ENCODE results near the gene MOB3B. TPM values are rescaled to one million over a fixed set of nuclear protein-coding genes. Genes with fewer than 3 reads are reported as not detected.
A peak's percentile ranks its signal among the peaks of the same experiment; 100 is the strongest.

The MOB3B gene
- total and polyA plus RNA-seq, 2 donors (not counting 1 experiment from before 2014, with no cell fraction given) = under 0.01 to 0.15 TPM

DNA sequence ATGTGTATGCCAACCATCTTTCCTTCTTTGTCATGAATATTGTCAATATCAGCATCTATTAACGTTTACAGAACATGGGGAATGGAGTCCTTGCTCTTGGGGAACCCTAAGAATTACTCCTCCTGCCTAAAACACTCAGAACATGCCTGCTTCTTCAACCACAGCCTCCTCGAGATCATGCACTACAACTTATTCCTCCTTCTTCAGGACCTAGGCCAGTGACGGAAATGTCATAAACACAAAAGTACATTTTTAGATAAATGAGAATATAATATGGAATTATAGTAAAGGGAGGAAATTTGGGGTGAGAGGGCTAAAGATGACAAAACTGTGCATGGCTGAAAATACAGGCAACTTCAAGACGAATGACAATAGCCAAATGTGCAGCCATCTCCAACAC, 8.6 kb downstream of the MOB3B start:
- H2AFZ ChIP-seq (ENCODE audit: low read length) = no peak overlapping the region
- H3K27ac ChIP-seq (ENCODE audit: insufficient read depth, low read length) = no peak overlapping the region
- no peak for DNase-seq (ENCODE audit: low read depth in 2 of 2)
- no peak overlapping the region for H3K4me3 ChIP-seq (replicated peaks in 1 of 4; ENCODE audit: control extremely low read depth in 1 of 4, insufficient read depth in 1 of 4, low read depth in 3 of 4, low read length in 4 of 4)
- H3K9ac ChIP-seq (ENCODE audit: insufficient read depth, low read length) = no peak overlapping the region
- TF ChIP-seq, protein P1, sequence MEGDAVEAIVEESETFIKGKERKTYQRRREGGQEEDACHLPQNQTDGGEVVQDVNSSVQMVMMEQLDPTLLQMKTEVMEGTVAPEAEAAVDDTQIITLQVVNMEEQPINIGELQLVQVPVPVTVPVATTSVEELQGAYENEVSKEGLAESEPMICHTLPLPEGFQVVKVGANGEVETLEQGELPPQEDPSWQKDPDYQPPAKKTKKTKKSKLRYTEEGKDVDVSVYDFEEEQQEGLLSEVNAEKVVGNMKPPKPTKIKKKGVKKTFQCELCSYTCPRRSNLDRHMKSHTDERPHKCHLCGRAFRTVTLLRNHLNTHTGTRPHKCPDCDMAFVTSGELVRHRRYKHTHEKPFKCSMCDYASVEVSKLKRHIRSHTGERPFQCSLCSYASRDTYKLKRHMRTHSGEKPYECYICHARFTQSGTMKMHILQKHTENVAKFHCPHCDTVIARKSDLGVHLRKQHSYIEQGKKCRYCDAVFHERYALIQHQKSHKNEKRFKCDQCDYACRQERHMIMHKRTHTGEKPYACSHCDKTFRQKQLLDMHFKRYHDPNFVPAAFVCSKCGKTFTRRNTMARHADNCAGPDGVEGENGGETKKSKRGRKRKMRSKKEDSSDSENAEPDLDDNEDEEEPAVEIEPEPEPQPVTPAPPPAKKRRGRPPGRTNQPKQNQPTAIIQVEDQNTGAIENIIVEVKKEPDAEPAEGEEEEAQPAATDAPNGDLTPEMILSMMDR (conservative IDR thresholded peaks at IDR 0.05 in 1 of 2, IDR thresholded peaks at IDR 0.05 in 1 of 2; ENCODE audit: low read depth in 1 of 2, low read length in 2 of 2) = no peak
- no peak for TF ChIP-seq EZH2 (IDR thresholded peaks at IDR 0.05; ENCODE audit: low read length, missing control alignments)
- H3K4me2 ChIP-seq (ENCODE audit: extremely low read depth, insufficient read depth, low read length) = no peak overlapping the region
- no peaks in the 10 kb centered on the region for H3K9me3 ChIP-seq (ENCODE audit: control insufficient read depth, insufficient read depth, low read depth, low read length)
- no peaks in the 10 kb centered on the region for H3K79me2 ChIP-seq (ENCODE audit: control insufficient read depth, insufficient read depth, low read length)
- peaks cover 2% of the 10 kb centered on the region for H3K27me3 ChIP-seq (ENCODE audit: control insufficient read depth, insufficient read depth, low read length)
- no peaks in the 10 kb centered on the region for H3K36me3 ChIP-seq (ENCODE audit: control insufficient read depth, insufficient read depth, low read length)
- no peaks in the 10 kb centered on the region for H3K4me1 ChIP-seq (ENCODE audit: control insufficient read depth, extremely low read depth, insufficient read depth, low read length)
- H4K20me1 ChIP-seq (ENCODE audit: control insufficient read depth, extremely low read depth, insufficient read depth, low read length) = no peaks in the 10 kb centered on the region

DNA sequence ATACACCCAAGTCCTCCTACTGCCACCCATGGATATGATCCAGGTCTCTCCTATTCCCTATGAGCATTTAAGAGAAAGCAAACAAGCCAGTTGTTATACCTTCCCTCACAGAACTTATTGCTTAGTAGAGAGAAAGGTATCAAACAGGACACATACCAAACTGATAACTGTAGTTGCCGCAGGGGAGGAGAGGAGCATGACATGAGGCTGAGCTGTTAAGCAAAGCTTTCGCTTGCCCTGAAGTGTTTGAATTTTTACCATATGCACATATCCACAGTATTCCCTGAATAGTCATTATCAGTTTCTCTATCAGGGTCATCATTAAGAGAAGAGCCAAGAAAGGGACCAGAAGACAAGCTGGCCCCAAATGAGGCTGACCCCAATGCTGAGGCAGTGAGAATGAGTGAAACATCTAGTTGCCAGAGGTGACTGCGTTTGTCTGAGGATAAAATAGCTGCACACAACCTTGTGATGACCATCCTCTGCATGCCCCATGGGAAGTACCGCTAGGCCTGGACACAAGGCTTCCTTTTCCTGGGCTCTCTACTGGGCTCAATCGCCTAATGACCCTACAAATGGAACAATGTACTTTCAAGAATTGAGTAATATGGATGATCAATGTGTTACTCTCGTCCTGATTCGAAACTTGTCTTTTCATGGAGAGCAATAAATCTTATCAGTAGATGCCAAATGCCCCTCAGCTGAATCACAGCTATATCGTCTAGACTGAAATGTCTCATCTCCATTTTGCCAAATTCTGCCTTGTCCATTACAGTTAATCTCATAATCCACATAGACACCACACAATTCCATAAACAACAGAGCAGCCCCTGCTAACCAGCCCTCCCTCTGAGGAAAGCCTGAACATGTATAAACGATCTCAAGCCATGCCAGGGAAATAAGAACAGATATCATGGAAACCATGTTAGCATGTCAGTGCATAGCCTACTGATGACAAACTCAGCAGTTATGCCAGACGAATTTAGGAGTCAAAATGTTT, 9.8 kb downstream of the MOB3B start:
- H3K79me2 ChIP-seq (ENCODE audit: control insufficient read depth, insufficient read depth, low read length) = no peaks in the 10 kb centered on the region
- H3K27me3 ChIP-seq (ENCODE audit: control insufficient read depth, insufficient read depth, low read length) = no peaks in the 10 kb centered on the region
- no peaks in the 10 kb centered on the region for H3K9me3 ChIP-seq (ENCODE audit: control insufficient read depth, insufficient read depth, low read depth, low read length)
- no peak overlapping the region for H3K4me3 ChIP-seq (replicated peaks in 1 of 4; ENCODE audit: control extremely low read depth in 1 of 4, insufficient read depth in 1 of 4, low read depth in 3 of 4, low read length in 4 of 4)
- no peaks in the 10 kb centered on the region for H3K4me1 ChIP-seq (ENCODE audit: control insufficient read depth, extremely low read depth, insufficient read depth, low read length)
- no peak overlapping the region for H3K4me2 ChIP-seq (ENCODE audit: extremely low read depth, insufficient read depth, low read length)
- DNase-seq (ENCODE audit: low read depth in 2 of 2) = peak in 1 of 2 donors; percentile 40
- no peak overlapping the region for H3K27ac ChIP-seq (ENCODE audit: insufficient read depth, low read length)
- TF ChIP-seq EZH2 (IDR thresholded peaks at IDR 0.05; ENCODE audit: low read length, missing control alignments) = no peak
- TF ChIP-seq, protein P1 (conservative IDR thresholded peaks at IDR 0.05 in 1 of 2, IDR thresholded peaks at IDR 0.05 in 1 of 2; ENCODE audit: low read depth in 1 of 2, low read length in 2 of 2) = no peak
- no peak overlapping the region for H3K9ac ChIP-seq (ENCODE audit: insufficient read depth, low read length)
- no peaks in the 10 kb centered on the region for H3K36me3 ChIP-seq (ENCODE audit: control insufficient read depth, insufficient read depth, low read length)
- no peaks in the 10 kb centered on the region for H4K20me1 ChIP-seq (ENCODE audit: control insufficient read depth, extremely low read depth, insufficient read depth, low read length)
- no peak overlapping the region for H2AFZ ChIP-seq (ENCODE audit: low read length)

DNA sequence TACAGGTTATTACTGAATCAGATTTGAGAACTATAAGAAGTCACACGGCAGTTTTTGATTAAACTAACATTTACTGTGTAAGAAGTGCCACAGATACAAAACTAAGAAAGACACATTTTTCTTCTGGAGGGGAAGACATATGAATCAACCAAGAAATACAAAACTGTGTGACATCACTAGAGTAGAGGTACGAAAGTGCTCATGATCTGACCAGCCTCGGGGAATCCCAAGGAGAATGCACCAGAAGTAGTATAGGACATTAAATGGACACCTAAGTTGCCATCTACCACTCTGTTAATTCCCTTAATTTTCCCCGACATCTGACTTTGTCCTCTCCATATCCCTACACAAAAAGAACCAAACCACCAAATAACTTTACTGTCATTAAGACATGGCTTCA, 10.8 kb downstream of the MOB3B start:
- no peak overlapping the region for H3K4me3 ChIP-seq (replicated peaks in 1 of 4; ENCODE audit: control extremely low read depth in 1 of 4, insufficient read depth in 1 of 4, low read depth in 3 of 4, low read length in 4 of 4)
- H3K79me2 ChIP-seq (ENCODE audit: control insufficient read depth, insufficient read depth, low read length) = no peaks in the 10 kb centered on the region
- H3K27me3 ChIP-seq (ENCODE audit: control insufficient read depth, insufficient read depth, low read length) = no peaks in the 10 kb centered on the region
- H4K20me1 ChIP-seq (ENCODE audit: control insufficient read depth, extremely low read depth, insufficient read depth, low read length) = no peaks in the 10 kb centered on the region
- no peaks in the 10 kb centered on the region for H3K9me3 ChIP-seq (ENCODE audit: control insufficient read depth, insufficient read depth, low read depth, low read length)
- no peak for DNase-seq (ENCODE audit: low read depth in 2 of 2)
- H3K36me3 ChIP-seq (ENCODE audit: control insufficient read depth, insufficient read depth, low read length) = no peaks in the 10 kb centered on the region
- H3K4me2 ChIP-seq (ENCODE audit: extremely low read depth, insufficient read depth, low read length) = no peak overlapping the region
- no peak overlapping the region for H3K27ac ChIP-seq (ENCODE audit: insufficient read depth, low read length)
- H3K9ac ChIP-seq (ENCODE audit: insufficient read depth, low read length) = no peak overlapping the region
- no peak overlapping the region for H2AFZ ChIP-seq (ENCODE audit: low read length)
- TF ChIP-seq EZH2 (IDR thresholded peaks at IDR 0.05; ENCODE audit: low read length, missing control alignments) = no peak
- TF ChIP-seq, protein P1 (conservative IDR thresholded peaks at IDR 0.05 in 1 of 2, IDR thresholded peaks at IDR 0.05 in 1 of 2; ENCODE audit: low read depth in 1 of 2, low read length in 2 of 2) = no peak
- H3K4me1 ChIP-seq (ENCODE audit: control insufficient read depth, extremely low read depth, insufficient read depth, low read length) = no peaks in the 10 kb centered on the region
